Measurements from ENCODE around the gene SLC16A10.
"Not testable (repeated sequence)": the region's sequence is repeated elsewhere in the genome, so short reads cannot be mapped to it uniquely, and the experiment has no call there.

Gene SLC16A10

GRCh38 chr6:111074311-111074710 is 13.0 kb upstream of the SLC16A10 start:
- no peak for DNase-seq (ENCODE audit: low read depth, low spot score)
- H3K27ac ChIP-seq = no peak overlapping the region
- TF ChIP-seq EZH2 (IDR thresholded peaks at IDR 0.05) (no peak), FOXP2 (optimal IDR thresholded peaks at IDR 0.05; ENCODE audit: control extremely low read depth, extremely low read length, insufficient read depth) (no peak), POLR2AphosphoS5 (IDR thresholded peaks at IDR 0.05; ENCODE audit: borderline replicate concordance, low read depth, low read length) (no peak)
- no peaks in the 10 kb centered on the region for H3K36me3 ChIP-seq (ENCODE audit: insufficient read depth, low read length)
- no peaks in the 10 kb centered on the region for H3K9me3 ChIP-seq (ENCODE audit: low read depth, low read length)
- H3K9ac ChIP-seq (ENCODE audit: insufficient read length) = no peak overlapping the region
- H3K4me3 ChIP-seq = no peak overlapping the region

DNA sequence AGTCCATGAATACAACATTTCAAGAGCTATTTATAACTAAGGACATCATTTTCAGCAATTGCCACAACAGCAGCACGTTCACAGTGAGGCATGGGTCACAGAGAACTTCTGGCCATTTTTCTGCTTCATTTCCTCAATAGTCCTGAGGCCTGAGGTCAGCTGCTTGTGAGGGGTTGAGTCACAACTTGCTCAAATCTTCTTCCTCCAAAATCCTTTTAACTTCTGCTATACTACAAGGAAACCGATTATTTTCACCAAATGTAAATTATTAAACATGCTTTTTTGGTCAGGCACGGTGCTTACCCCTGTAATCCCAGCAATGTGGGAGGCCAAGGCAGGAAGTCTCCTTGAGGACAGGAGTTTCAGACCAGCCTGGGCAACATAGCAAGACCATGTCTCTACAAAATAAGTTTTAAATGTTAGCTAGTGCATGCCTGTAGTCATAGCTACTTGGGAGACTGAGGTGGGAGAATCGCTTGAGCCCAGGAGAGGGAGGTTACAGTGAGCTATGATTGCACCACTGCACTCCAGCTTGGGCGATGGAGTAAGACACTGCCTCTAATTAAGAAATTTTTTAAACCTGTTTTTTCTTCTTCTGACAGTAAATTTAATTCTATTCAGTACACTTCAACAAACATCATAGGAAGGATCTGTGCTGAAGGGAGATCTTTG is 11.1 kb upstream of the SLC16A10 start:
- H3K9ac ChIP-seq (ENCODE audit: insufficient read length) = no peak overlapping the region
- H3K4me3 ChIP-seq = no peak overlapping the region
- DNase-seq (ENCODE audit: low read depth, low spot score) = no peak
- no peak for TF ChIP-seq FOXP2 (optimal IDR thresholded peaks at IDR 0.05; ENCODE audit: control extremely low read depth, extremely low read length, insufficient read depth)
- no peak for TF ChIP-seq EZH2 (IDR thresholded peaks at IDR 0.05)
- no peak for TF ChIP-seq POLR2AphosphoS5 (IDR thresholded peaks at IDR 0.05; ENCODE audit: borderline replicate concordance, low read depth, low read length)
- H3K36me3 ChIP-seq (ENCODE audit: insufficient read depth, low read length) = no peaks in the 10 kb centered on the region
- H3K9me3 ChIP-seq (ENCODE audit: low read depth, low read length) = no peaks in the 10 kb centered on the region
- no peak overlapping the region for H3K27ac ChIP-seq

- H3K27ac ChIP-seq = no peak overlapping the region
- no peak for DNase-seq (ENCODE audit: low read depth, low spot score)
- H3K4me3 ChIP-seq = no peak overlapping the region
- no peaks in the 10 kb centered on the region for H3K36me3 ChIP-seq (ENCODE audit: insufficient read depth, low read length)
- H3K9ac ChIP-seq (ENCODE audit: insufficient read length) = no peak overlapping the region
- TF ChIP-seq EZH2 (IDR thresholded peaks at IDR 0.05) = no peak
- no peak for TF ChIP-seq FOXP2 (optimal IDR thresholded peaks at IDR 0.05; ENCODE audit: control extremely low read depth, extremely low read length, insufficient read depth)
- TF ChIP-seq POLR2AphosphoS5 (IDR thresholded peaks at IDR 0.05; ENCODE audit: borderline replicate concordance, low read depth, low read length) = no peak
- H3K9me3 ChIP-seq (ENCODE audit: low read depth, low read length) = no peaks in the 10 kb centered on the region
Observed at GRCh38 chr6:111080698-111081097, 6.6 kb upstream of the SLC16A10 start.

DNA sequence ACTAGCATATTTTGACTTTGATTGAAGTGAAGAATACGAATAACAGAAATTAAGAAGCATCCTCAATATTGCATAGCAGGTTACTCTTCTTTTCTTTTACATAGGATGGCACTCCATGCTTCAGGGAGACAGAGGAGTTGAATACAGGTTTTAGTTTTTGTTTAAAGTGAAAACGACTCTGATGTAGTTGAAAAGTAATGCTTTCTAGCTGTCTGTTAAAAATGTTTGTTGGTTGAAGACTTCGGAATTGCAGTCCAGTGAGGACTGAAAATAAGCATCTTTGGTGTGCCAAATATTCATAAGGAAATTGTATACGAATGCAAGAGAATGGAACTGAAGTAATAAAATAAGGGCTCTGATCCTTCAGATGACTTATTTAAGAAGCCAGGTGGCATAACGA is 618 bp upstream of the SLC16A10 start:
- no peak for DNase-seq (ENCODE audit: low read depth, low spot score)
- TF ChIP-seq FOXP2 (optimal IDR thresholded peaks at IDR 0.05; ENCODE audit: control extremely low read depth, extremely low read length, insufficient read depth) (no peak), EZH2 (IDR thresholded peaks at IDR 0.05) (no peak), POLR2AphosphoS5 (IDR thresholded peaks at IDR 0.05; ENCODE audit: borderline replicate concordance, low read depth, low read length) (no peak)
- Histone ChIP-seq H3K9me3 (ENCODE audit: low read depth, low read length) (no peaks in the 10 kb centered on the region), H3K9ac (ENCODE audit: insufficient read length) (peak overlapping the region; percentile 65), H3K27ac (no peak overlapping the region), H3K4me3 (peak overlapping the region; percentile 94), H3K36me3 (ENCODE audit: insufficient read depth, low read length) (no peaks in the 10 kb centered on the region)

DNA sequence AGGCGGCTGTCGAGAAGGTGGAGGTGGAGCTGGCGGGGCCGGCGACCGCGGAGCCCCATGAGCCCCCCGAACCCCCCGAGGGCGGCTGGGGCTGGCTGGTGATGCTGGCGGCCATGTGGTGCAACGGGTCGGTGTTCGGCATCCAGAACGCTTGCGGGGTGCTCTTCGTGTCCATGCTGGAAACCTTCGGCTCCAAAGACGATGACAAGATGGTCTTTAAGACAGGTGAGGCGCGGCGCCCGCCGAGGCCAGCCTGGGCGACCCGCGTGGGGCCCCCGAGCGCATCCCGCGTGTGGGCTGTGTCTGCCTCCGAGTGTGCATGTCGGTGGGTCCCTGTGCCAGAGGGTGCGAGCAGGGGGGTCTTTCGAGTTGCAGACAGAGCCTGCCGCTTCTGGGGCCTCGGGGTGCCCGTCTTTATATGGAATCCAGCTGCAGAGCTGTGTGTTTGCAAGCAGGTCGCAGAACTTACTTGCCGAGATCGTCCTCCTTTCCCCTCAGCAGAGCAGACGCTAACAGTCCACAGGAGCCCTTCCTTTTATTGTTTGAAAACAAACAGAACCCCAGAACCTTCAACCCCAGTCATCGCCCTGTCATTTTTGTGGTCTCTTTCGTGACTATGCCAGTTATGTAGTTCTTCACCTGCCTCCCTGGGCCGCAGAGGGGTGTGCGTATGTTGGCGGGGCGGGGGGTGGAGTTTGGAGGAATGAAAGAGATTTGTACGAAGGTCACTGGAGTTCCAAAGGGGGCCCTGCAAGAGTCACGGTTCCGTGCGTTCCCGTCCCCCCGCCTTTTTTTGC is 766 bp downstream of the SLC16A10 start:
- no peak for DNase-seq (ENCODE audit: low read depth, low spot score)
- Histone ChIP-seq H3K9me3 (ENCODE audit: low read depth, low read length) (no peaks in the 10 kb centered on the region), H3K4me3 (peak overlapping the region; percentile 94), H3K36me3 (ENCODE audit: insufficient read depth, low read length) (no peaks in the 10 kb centered on the region), H3K27ac (no peak overlapping the region), H3K9ac (ENCODE audit: insufficient read length) (peak overlapping the region; percentile 33)
- no peak for TF ChIP-seq POLR2AphosphoS5 (IDR thresholded peaks at IDR 0.05; ENCODE audit: borderline replicate concordance, low read depth, low read length)
- TF ChIP-seq EZH2 (IDR thresholded peaks at IDR 0.05) = no peak
- no peak for TF ChIP-seq FOXP2 (optimal IDR thresholded peaks at IDR 0.05; ENCODE audit: control extremely low read depth, extremely low read length, insufficient read depth)

GRCh38 chr6:111088668-111089003 is 1.3 kb downstream of the SLC16A10 start:
- Histone ChIP-seq H3K4me3 (peak overlapping the region; percentile 94), H3K27ac (no peak overlapping the region), H3K36me3 (ENCODE audit: insufficient read depth, low read length) (no peaks in the 10 kb centered on the region), H3K9ac (ENCODE audit: insufficient read length) (peak overlapping the region; percentile 33), H3K9me3 (ENCODE audit: low read depth, low read length) (no peaks in the 10 kb centered on the region)
- no peak for DNase-seq (ENCODE audit: low read depth, low spot score)
- TF ChIP-seq FOXP2 (optimal IDR thresholded peaks at IDR 0.05; ENCODE audit: control extremely low read depth, extremely low read length, insufficient read depth) (no peak), EZH2 (IDR thresholded peaks at IDR 0.05) (no peak), POLR2AphosphoS5 (IDR thresholded peaks at IDR 0.05; ENCODE audit: borderline replicate concordance, low read depth, low read length) (no peak)

DNA sequence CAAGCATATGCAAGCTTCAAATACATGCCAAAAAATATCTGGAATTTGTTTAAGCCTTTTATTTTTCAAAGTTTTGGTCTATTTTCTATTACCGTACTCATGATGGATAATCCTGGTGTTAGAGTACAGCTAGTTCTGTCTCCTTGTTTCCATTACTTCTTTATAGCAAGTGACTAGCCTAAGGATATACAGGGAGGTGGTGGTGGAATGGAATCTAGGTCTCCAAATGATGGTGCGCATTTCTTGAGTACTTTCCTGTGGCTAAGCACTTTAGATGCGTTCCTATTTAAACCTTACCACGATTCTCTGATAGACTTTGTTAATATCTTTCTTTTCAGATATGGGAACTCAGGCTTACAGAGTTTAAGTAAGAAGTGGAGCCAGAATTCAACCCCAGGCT is 3.5 kb downstream of the SLC16A10 start:
- Histone ChIP-seq H3K4me3 (no peak overlapping the region), H3K36me3 (ENCODE audit: insufficient read depth, low read length) (no peaks in the 10 kb centered on the region), H3K9ac (ENCODE audit: insufficient read length) (no peak overlapping the region), H3K27ac (no peak overlapping the region), H3K9me3 (ENCODE audit: low read depth, low read length) (no peaks in the 10 kb centered on the region)
- DNase-seq (ENCODE audit: low read depth, low spot score) = no peak
- TF ChIP-seq FOXP2 (optimal IDR thresholded peaks at IDR 0.05; ENCODE audit: control extremely low read depth, extremely low read length, insufficient read depth) = no peak
- no peak for TF ChIP-seq POLR2AphosphoS5 (IDR thresholded peaks at IDR 0.05; ENCODE audit: borderline replicate concordance, low read depth, low read length)
- no peak for TF ChIP-seq EZH2 (IDR thresholded peaks at IDR 0.05)

GRCh38 chr6:111091987-111092386 is 4.7 kb downstream of the SLC16A10 start:
- Histone ChIP-seq H3K27ac (no peak overlapping the region), H3K4me3 (no peak overlapping the region), H3K36me3 (ENCODE audit: insufficient read depth, low read length) (no peaks in the 10 kb centered on the region), H3K9ac (ENCODE audit: insufficient read length) (no peak overlapping the region), H3K9me3 (ENCODE audit: low read depth, low read length) (no peaks in the 10 kb centered on the region)
- TF ChIP-seq FOXP2 (optimal IDR thresholded peaks at IDR 0.05; ENCODE audit: control extremely low read depth, extremely low read length, insufficient read depth) = no peak
- TF ChIP-seq EZH2 (IDR thresholded peaks at IDR 0.05) = no peak
- TF ChIP-seq POLR2AphosphoS5 (IDR thresholded peaks at IDR 0.05; ENCODE audit: borderline replicate concordance, low read depth, low read length) = no peak
- DNase-seq (ENCODE audit: low read depth, low spot score) = no peak

GRCh38 chr6:111095488-111095887 is 8.2 kb downstream of the SLC16A10 start:
- not testable (repeated sequence) for DNase-seq (ENCODE audit: low read depth, low spot score); H3K4me3 ChIP-seq; H3K27ac ChIP-seq; H3K9me3 ChIP-seq (ENCODE audit: low read depth, low read length); H3K9ac ChIP-seq (ENCODE audit: insufficient read length); H3K36me3 ChIP-seq (ENCODE audit: insufficient read depth, low read length)
